SU-DHL-6 (cell line): ENCODE results near the gene TNS3.

Source experiments
- H2AFZ ChIP-seq: fragments of 200-600 bp; sonication (generic); 2 replicates; pipeline ENCODE4 v1.6.1; 2014; ENCODE audit warnings: low read depth, mild to moderate bottlenecking, moderate library complexity, mixed read lengths, antibody characterized with exemption, low read length; ENCODE audit not compliant: severe bottlenecking
- H3F3A ChIP-seq: fragments of 200-600 bp; shearing (Covaris generic); 2 replicates; pipeline ENCODE4 v1.6.0; 2016; ENCODE audit warnings: antibody characterized with exemption, mild to moderate bottlenecking; ENCODE audit not compliant: insufficient read depth
- H3K27ac ChIP-seq: fragments of 200-600 bp; sonication (generic); 2 replicates; pipeline ENCODE4 v1.5.1; 2016; ENCODE audit warnings: low read depth, mild to moderate bottlenecking, low read length, moderate library complexity, mixed read lengths
- H3K27me3 ChIP-seq: fragments of 200-600 bp; sonication (generic), shearing (Covaris generic); 2 replicates; pipeline ENCODE4 v1.6.0; 2014; ENCODE audit warnings: mild to moderate bottlenecking, low read length
- H3K36me3 ChIP-seq: fragments of 200-600 bp; sonication (generic); 2 replicates; pipeline ENCODE4 v1.6.1; 2014; ENCODE audit warnings: mild to moderate bottlenecking, low read length, mixed read lengths
- H3K4me2 ChIP-seq: fragments of 300-600, 200-600 bp; shearing (Covaris generic), sonication (generic); 2 replicates; pipeline ENCODE4 v1.6.0; 2014; ENCODE audit warnings: low read length, low read depth, mild to moderate bottlenecking; ENCODE audit not compliant: poor library complexity, severe bottlenecking
- H3K4me3 ChIP-seq: fragments of 200-600 bp; sonication (generic); 2 replicates; pipeline ENCODE4 v1.5.1; 2014; ENCODE audit warnings: antibody characterized with exemption, low read length, mild to moderate bottlenecking, mixed read lengths; ENCODE audit not compliant: insufficient read depth, poor library complexity, severe bottlenecking
- H3K79me2 ChIP-seq: fragments of 200-600 bp; sonication (generic); 2 replicates; pipeline ENCODE4 v1.6.1; 2014; ENCODE audit warnings: mild to moderate bottlenecking, low read length, moderate library complexity; ENCODE audit not compliant: insufficient read depth
- H3K9ac ChIP-seq: fragments of 200-600 bp; sonication (generic); 2 replicates; pipeline ENCODE4 v1.7.0; 2014; ENCODE audit warnings: mild to moderate bottlenecking, low read length
- H3K9me2 ChIP-seq: fragments of 200-600 bp; sonication (generic); replicated peaks from 2 replicates; pipeline ENCODE4 v1.6.1; 2014; ENCODE audit warnings: low read length; ENCODE audit not compliant: insufficient read depth
- H3K9me3 ChIP-seq: fragments of 200-600 bp; sonication (generic); 2 replicates; pipeline ENCODE4 v1.6.1; 2014; ENCODE audit warnings: low read length, mixed read lengths; ENCODE audit not compliant: insufficient read depth
- H4K20me1 ChIP-seq: fragments of 200-600 bp; sonication (generic); 2 replicates; pipeline ENCODE4 v1.6.1; 2014; ENCODE audit warnings: low read depth, mild to moderate bottlenecking, antibody characterized with exemption, low read length, moderate library complexity, mixed read lengths
- EZH2phosphoT487 ChIP-seq: fragments of 200-600 bp; sonication (generic), shearing (Covaris generic); conservative IDR thresholded peaks from 2 replicates; pipeline ENCODE4 v1.6.1; 2018; ENCODE audit warnings: mild to moderate bottlenecking, antibody characterized with exemption, low read length, moderate library complexity, mixed read lengths
- TF ChIP-seq, protein P1 (sequence below): fragments of 200-600 bp; sonication (generic); IDR thresholded peaks from one replicate; pipeline ENCODE4 v1.5.1; 2017; ENCODE audit warnings: antibody characterized with exemption, mild to moderate bottlenecking, low read length, moderate library complexity; ENCODE audit not compliant: insufficient read depth, poor library complexity, severe bottlenecking

TNS3 gene

DNA sequence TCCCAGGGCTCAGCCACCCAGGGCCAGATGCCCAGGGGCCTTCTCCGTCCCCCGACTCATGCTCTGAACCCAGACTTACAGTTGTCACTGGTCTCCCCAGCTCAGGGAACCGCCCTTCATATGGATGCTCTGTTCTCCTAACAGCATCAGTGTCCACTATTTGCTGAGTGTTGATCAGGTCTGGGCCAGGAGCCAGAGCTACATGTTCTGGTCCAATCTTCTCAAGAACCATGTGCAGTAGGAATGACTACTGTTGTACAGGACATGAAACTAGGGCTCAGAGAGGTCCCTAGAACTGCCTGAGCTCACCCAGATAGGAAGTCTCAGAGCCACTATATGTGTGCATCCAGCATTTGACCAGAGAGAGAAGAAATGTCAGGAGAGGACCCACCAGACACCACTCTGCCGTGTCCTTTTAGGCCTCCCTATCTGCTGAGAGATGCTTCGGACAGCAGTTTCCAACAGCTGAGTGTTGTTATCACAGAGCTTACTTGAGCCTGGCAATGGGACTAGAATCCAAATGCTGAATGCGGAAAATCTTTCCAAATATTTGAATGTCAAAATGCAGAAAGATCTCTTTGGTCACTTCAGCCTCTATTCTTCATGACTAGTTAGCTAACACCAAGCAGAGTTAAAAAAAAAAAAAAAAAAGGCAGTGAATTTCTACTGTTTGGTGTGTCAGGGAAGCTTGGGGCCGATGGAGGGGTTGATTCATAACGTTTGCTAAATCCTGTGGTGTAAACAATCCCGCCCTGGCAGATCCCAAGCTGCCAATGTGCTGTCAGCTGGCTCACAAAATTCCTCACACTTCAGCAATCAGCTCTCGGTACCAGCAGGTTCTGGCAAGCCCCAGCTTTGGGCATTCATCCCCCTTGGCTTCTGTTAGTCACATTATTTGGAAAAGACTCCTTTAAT, 246.1 kb downstream of the TNS3 start:
- H3K9ac ChIP-seq = no peak overlapping the region
- H4K20me1 ChIP-seq = no peaks in the 10 kb centered on the region
- H3K27me3 ChIP-seq = no peaks in the 10 kb centered on the region
- H3K9me3 ChIP-seq = no peaks in the 10 kb centered on the region
- H2AFZ ChIP-seq = no peak overlapping the region
- no peak overlapping the region for H3K27ac ChIP-seq
- no peaks in the 10 kb centered on the region for H3K36me3 ChIP-seq
- no peak for TF ChIP-seq EZH2phosphoT487
- TF ChIP-seq, protein P1, sequence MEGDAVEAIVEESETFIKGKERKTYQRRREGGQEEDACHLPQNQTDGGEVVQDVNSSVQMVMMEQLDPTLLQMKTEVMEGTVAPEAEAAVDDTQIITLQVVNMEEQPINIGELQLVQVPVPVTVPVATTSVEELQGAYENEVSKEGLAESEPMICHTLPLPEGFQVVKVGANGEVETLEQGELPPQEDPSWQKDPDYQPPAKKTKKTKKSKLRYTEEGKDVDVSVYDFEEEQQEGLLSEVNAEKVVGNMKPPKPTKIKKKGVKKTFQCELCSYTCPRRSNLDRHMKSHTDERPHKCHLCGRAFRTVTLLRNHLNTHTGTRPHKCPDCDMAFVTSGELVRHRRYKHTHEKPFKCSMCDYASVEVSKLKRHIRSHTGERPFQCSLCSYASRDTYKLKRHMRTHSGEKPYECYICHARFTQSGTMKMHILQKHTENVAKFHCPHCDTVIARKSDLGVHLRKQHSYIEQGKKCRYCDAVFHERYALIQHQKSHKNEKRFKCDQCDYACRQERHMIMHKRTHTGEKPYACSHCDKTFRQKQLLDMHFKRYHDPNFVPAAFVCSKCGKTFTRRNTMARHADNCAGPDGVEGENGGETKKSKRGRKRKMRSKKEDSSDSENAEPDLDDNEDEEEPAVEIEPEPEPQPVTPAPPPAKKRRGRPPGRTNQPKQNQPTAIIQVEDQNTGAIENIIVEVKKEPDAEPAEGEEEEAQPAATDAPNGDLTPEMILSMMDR = no peak
- no peak overlapping the region for H3K4me3 ChIP-seq
- H3K9me2 ChIP-seq = no peaks in the 10 kb centered on the region
- no peaks in the 10 kb centered on the region for H3K79me2 ChIP-seq
- H3K4me2 ChIP-seq = no peak overlapping the region
- H3F3A ChIP-seq = no peaks in the 10 kb centered on the region

DNA sequence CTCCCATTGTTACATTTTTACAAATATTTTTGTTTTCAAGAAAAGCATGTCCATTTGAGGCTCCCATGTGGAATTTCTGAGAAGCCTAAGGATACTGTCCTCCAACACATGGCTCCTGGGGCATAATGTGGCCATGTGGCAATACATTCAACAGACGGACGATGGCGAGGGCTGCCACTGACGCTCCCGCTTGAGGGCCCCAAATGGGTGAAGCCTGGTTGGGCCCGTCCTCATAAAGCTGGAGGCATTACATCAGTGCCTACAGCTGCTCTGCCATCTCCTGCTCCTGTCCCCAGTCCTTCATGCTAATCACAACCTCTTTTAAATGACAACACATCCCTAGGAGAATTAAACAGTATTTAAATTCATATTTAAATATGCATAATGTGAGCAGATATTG, 246.8 kb downstream of the TNS3 start:
- H2AFZ ChIP-seq = no peak overlapping the region
- no peak for TF ChIP-seq EZH2phosphoT487
- TF ChIP-seq, protein P1 = no peak

DNA sequence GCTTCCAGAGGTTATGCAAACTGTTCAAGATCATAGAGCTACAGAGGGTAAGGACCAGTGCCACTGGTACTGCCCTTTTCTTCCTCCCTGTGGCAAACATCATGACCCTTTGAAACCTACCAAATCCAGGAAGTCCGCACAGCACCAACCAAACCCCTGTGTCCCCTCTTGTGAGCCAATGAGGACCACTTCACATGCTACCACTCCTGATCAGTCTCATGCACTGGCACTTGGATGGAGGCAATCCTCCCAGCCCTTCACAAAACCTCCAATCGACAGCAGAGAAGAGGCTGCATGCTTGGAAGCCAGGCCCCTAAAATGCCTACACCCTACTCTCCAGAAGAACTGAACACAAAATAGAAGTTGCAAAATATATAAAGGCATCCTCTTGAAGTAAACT, 248.0 kb downstream of the TNS3 start:
- no peaks in the 10 kb centered on the region for H3K36me3 ChIP-seq
- H3K79me2 ChIP-seq = no peaks in the 10 kb centered on the region
- no peak overlapping the region for H3K4me2 ChIP-seq
- no peaks in the 10 kb centered on the region for H4K20me1 ChIP-seq
- H3K4me3 ChIP-seq = no peak overlapping the region
- H2AFZ ChIP-seq = no peak overlapping the region
- no peaks in the 10 kb centered on the region for H3K9me2 ChIP-seq
- H3K27ac ChIP-seq = no peak overlapping the region
- TF ChIP-seq, protein P1 = no peak
- no peak for TF ChIP-seq EZH2phosphoT487
- no peaks in the 10 kb centered on the region for H3K9me3 ChIP-seq
- H3K9ac ChIP-seq = no peak overlapping the region
- no peaks in the 10 kb centered on the region for H3K27me3 ChIP-seq
- H3F3A ChIP-seq = no peaks in the 10 kb centered on the region

More for the DNA sequence above, 246.8 kb downstream of the TNS3 start:
- no peak overlapping the region for H3K9ac ChIP-seq
- H3F3A ChIP-seq = no peaks in the 10 kb centered on the region
- no peaks in the 10 kb centered on the region for H4K20me1 ChIP-seq
- H3K79me2 ChIP-seq = no peaks in the 10 kb centered on the region
- H3K27me3 ChIP-seq = no peaks in the 10 kb centered on the region
- H3K4me3 ChIP-seq = no peak overlapping the region
- H3K9me2 ChIP-seq = no peaks in the 10 kb centered on the region
- no peak overlapping the region for H3K27ac ChIP-seq
- H3K9me3 ChIP-seq = no peaks in the 10 kb centered on the region
- no peak overlapping the region for H3K4me2 ChIP-seq
- no peaks in the 10 kb centered on the region for H3K36me3 ChIP-seq
